ENCODE results near the gene YY1AP1. TPM values are rescaled to one million over a fixed set of nuclear protein-coding genes. Genes with fewer than 3 reads are reported as not detected.

The YY1AP1 gene
- total RNA-seq, 4 donors from 2014 or later: 84.0 to 198 (median 92.1) TPM

- Histone ChIP-seq H3K9me3 (no peaks in the 10 kb centered on the region), H3K4me3 (peak within 1 kb of the TSS; percentile 42 to 75 (median 50)), H3K4me1 (peaks cover 0 to 4% (median 3%) of the 10 kb centered on the region in 4 donors), H3K27ac (peak within 1 kb of the TSS; percentile 70 to 85 (median 82)), H3K27me3 (no peaks in the 10 kb centered on the region), H3K36me3 (no peaks in the 10 kb centered on the region)
- intact Hi-C loops (cut with DNase I; ENCODE audit: low total_unique reads) (no loop called here), in situ Hi-C loops (cut with MboI; ENCODE audit: low pct_ligation_motif_present in 1 of 4, low pct_unique_long_range_greater_than_20kb in 1 of 4, low sequenced_read_pairs in 3 of 4) (no loop called here)
- no peak for TF ChIP-seq CTCF (IDR thresholded peaks at IDR 0.05)
- no peak for TF ChIP-seq EP300 (IDR thresholded peaks at IDR 0.05; ENCODE audit: low read depth)
- TF ChIP-seq POLR2A (IDR thresholded peaks at IDR 0.05): peak; percentile 40
- peak; percentile 35 to 62 (median 61) for TF ChIP-seq POLR2AphosphoS5 (IDR thresholded peaks at IDR 0.05)
- 9 to 38% methylated on average over 12 to 47 of the region's 47 CpGs for WGBS, 2 donors (ENCODE audit: low coverage in 1 of 2)
- DNase-seq: peak; percentile 97
These were observed 78.9 kb downstream of the YY1AP1 start, which contains the start of gene MSTO1 for GRCh38 chr1:155609515-155610256. Gene MSTO1, plus strand, starts transcription at chr1:155610218. Its CDS starts 31 bp downstream, at chr1:155610249.

Other genes starting within 250 kb of the YY1AP1 start
- 100 to 1,000 TPM in 2 of 4 donors, 10 to 100 TPM in 2; 47.4 to 206 (median 89.1) TPM for gene ASH1L, start 126.0 kb downstream of the YY1AP1 start, total RNA-seq
- 10 to 100 TPM in 2 of 4 donors, 1 to 10 TPM in 1, not detected in 1; 6.0 to 17.0 (median 12.9) TPM for gene MSTO1, start 78.6 kb downstream of the YY1AP1 start, total RNA-seq
- 100 to 1,000 TPM in 2 of 4 donors, 10 to 100 TPM in 2; 81.9 to 134 (median 106) TPM for gene DAP3, start 317 bp upstream of the YY1AP1 start, total RNA-seq
- 10 to 100 TPM; 36.3 to 75.6 (median 45.6) TPM for gene GON4L, start 168.4 kb upstream of the YY1AP1 start, total RNA-seq
- gene SYT11, start 170.8 kb upstream of the YY1AP1 start, total RNA-seq: 1 to 10 TPM; 2.2 to 5.9 (median 3.6) TPM
- 10 to 100 TPM in 3 of 4 donors, 1 to 10 TPM in 1; 6.4 to 23.7 (median 17.0) TPM for gene RIT1, start 222.6 kb upstream of the YY1AP1 start, total RNA-seq
- 100 to 1,000 TPM in 2 of 4 donors, 10 to 100 TPM in 2; 76.2 to 158 (median 98.7) TPM for gene KHDC4, start 245.6 kb upstream of the YY1AP1 start, total RNA-seq